ENCODE data around the gene TAS2R60. TPM values are rescaled to one million over a fixed set of nuclear protein-coding genes. Genes with fewer than 3 reads are reported as not detected.
"Not testable (repeated sequence)": the region's sequence is repeated elsewhere in the genome, so short reads cannot be mapped to it uniquely, and the experiment has no call there.

Gene TAS2R60
- total and polyA plus RNA-seq, 4 donors, result 0.50 TPM; not detected in 3

- no peaks in the 10 kb centered on the region for H3K27me3 ChIP-seq (ENCODE audit: control insufficient read depth in 4 of 4, insufficient read depth in 4 of 4, low read length in 3 of 4)
- no peak for DNase-seq (ENCODE audit: low spot score)
- H3K4me1 ChIP-seq (ENCODE audit: control insufficient read depth in 4 of 4, insufficient read depth in 4 of 4, low read length in 3 of 4), result no peaks in the 10 kb centered on the region
- no peaks in the 10 kb centered on the region for H3K9me3 ChIP-seq (ENCODE audit: control insufficient read depth in 4 of 4, low read length in 3 of 4)
- H3K27ac ChIP-seq (ENCODE audit: low read depth in 1 of 2, low read length in 2 of 2), result no peak overlapping the region
- H3K9ac ChIP-seq (ENCODE audit: low read depth in 1 of 2, low read length in 2 of 2), result no peak overlapping the region
- no peaks in the 10 kb centered on the region for H3K36me3 ChIP-seq (ENCODE audit: control insufficient read depth in 4 of 4, insufficient read depth in 3 of 4, low read depth in 1 of 4, low read length in 3 of 4)
- TF ChIP-seq SP1 (IDR thresholded peaks at IDR 0.05), result no peak
- TF ChIP-seq HNF4A (conservative IDR thresholded peaks at IDR 0.05), result no peak
- TF ChIP-seq RXRA (IDR thresholded peaks at IDR 0.05), result no peak
- TF ChIP-seq EGR1 (IDR thresholded peaks at IDR 0.05; ENCODE audit: low read depth in 2 of 2), result no peak
- no peak for TF ChIP-seq HNF4G (IDR thresholded peaks at IDR 0.05)
- TF ChIP-seq JUND (IDR thresholded peaks at IDR 0.05), result no peak
- no peak for TF ChIP-seq FOXA1 (IDR thresholded peaks at IDR 0.05)
- TF ChIP-seq GABPA (IDR thresholded peaks at IDR 0.05 in 1 of 2, conservative IDR thresholded peaks at IDR 0.05 in 1 of 2), result no peak
- no peak for TF ChIP-seq REST (IDR thresholded peaks at IDR 0.05)
- no peak for TF ChIP-seq CTCF (IDR thresholded peaks at IDR 0.05; ENCODE audit: low read depth, low read length, missing input control)
- no peak for TF ChIP-seq YY1 (IDR thresholded peaks at IDR 0.05)
- TF ChIP-seq NR2F2 (IDR thresholded peaks at IDR 0.05), result no peak
- TF ChIP-seq FOXA2 (IDR thresholded peaks at IDR 0.05), result no peak
- no peak for TF ChIP-seq ATF3 (IDR thresholded peaks at IDR 0.05)
- no peak for TF ChIP-seq MAX (IDR thresholded peaks at IDR 0.05)
- TF ChIP-seq TAF1 (conservative IDR thresholded peaks at IDR 0.05), result no peak
- H3K4me3 ChIP-seq (ENCODE audit: low read depth in 1 of 3, low read length in 3 of 3), result no peak overlapping the region
- 65% methylated on average over 1 of the region's 1 CpG for WGBS
Measured at GRCh38 chr7:143463957-143464356, 20.7 kb downstream of the TAS2R60 start.

- WGBS, result 92% methylated on average over 1 of the region's 1 CpG
- H3K27me3 ChIP-seq (ENCODE audit: control insufficient read depth in 4 of 4, insufficient read depth in 4 of 4, low read length in 3 of 4), result no peaks in the 10 kb centered on the region
- H3K36me3 ChIP-seq (ENCODE audit: control insufficient read depth in 4 of 4, insufficient read depth in 3 of 4, low read depth in 1 of 4, low read length in 3 of 4), result no peaks in the 10 kb centered on the region
- H3K9me3 ChIP-seq (ENCODE audit: control insufficient read depth in 4 of 4, low read length in 3 of 4), result no peaks in the 10 kb centered on the region
- H3K9ac ChIP-seq (ENCODE audit: low read depth in 1 of 2, low read length in 2 of 2), result no peak overlapping the region
- no peak for DNase-seq (ENCODE audit: low spot score)
- H3K27ac ChIP-seq (ENCODE audit: low read depth in 1 of 2, low read length in 2 of 2), result no peak overlapping the region
- no peak for TF ChIP-seq RAD21 (IDR thresholded peaks at IDR 0.05)
- TF ChIP-seq EGR1 (IDR thresholded peaks at IDR 0.05; ENCODE audit: low read depth in 2 of 2), result no peak
- no peak for TF ChIP-seq GABPA (IDR thresholded peaks at IDR 0.05 in 1 of 2, conservative IDR thresholded peaks at IDR 0.05 in 1 of 2)
- TF ChIP-seq FOXA1 (IDR thresholded peaks at IDR 0.05), result no peak
- TF ChIP-seq ATF3 (IDR thresholded peaks at IDR 0.05), result no peak
- TF ChIP-seq NR2F2 (IDR thresholded peaks at IDR 0.05), result no peak
- no peaks in the 10 kb centered on the region for H3K4me1 ChIP-seq (ENCODE audit: control insufficient read depth in 4 of 4, insufficient read depth in 4 of 4, low read length in 3 of 4)
- H3K4me3 ChIP-seq (ENCODE audit: low read depth in 1 of 3, low read length in 3 of 3), result no peak overlapping the region
Measured at GRCh38 chr7:143467724-143468123, 24.5 kb downstream of the TAS2R60 start.

GRCh38 chr7:143472071-143472689 lies 28.9 kb downstream of the TAS2R60 start:
- H3K4me1 ChIP-seq (ENCODE audit: control insufficient read depth in 4 of 4, insufficient read depth in 4 of 4, low read length in 3 of 4); H3K36me3 ChIP-seq (ENCODE audit: control insufficient read depth in 4 of 4, insufficient read depth in 3 of 4, low read depth in 1 of 4, low read length in 3 of 4); H3K27me3 ChIP-seq (ENCODE audit: control insufficient read depth in 4 of 4, insufficient read depth in 4 of 4, low read length in 3 of 4); DNase-seq (ENCODE audit: low spot score); H3K9ac ChIP-seq (ENCODE audit: low read depth in 1 of 2, low read length in 2 of 2); H3K9me3 ChIP-seq (ENCODE audit: control insufficient read depth in 4 of 4, low read length in 3 of 4); H3K4me3 ChIP-seq (ENCODE audit: low read depth in 1 of 3, low read length in 3 of 3); H3K27ac ChIP-seq (ENCODE audit: low read depth in 1 of 2, low read length in 2 of 2): not testable (repeated sequence)
- 81% methylated on average over 11 of the region's 11 CpGs for WGBS

Measured in liver (tissue), 9 donors.